ENCODE measurements around the gene AMIGO1. TPM values are rescaled to one million over a fixed set of nuclear protein-coding genes. Genes with fewer than 3 reads are reported as not detected.

AMIGO1 gene
- total and polyA plus RNA-seq, 4 donors: 2.4 to 6.3 (median 3.4) TPM

DNA sequence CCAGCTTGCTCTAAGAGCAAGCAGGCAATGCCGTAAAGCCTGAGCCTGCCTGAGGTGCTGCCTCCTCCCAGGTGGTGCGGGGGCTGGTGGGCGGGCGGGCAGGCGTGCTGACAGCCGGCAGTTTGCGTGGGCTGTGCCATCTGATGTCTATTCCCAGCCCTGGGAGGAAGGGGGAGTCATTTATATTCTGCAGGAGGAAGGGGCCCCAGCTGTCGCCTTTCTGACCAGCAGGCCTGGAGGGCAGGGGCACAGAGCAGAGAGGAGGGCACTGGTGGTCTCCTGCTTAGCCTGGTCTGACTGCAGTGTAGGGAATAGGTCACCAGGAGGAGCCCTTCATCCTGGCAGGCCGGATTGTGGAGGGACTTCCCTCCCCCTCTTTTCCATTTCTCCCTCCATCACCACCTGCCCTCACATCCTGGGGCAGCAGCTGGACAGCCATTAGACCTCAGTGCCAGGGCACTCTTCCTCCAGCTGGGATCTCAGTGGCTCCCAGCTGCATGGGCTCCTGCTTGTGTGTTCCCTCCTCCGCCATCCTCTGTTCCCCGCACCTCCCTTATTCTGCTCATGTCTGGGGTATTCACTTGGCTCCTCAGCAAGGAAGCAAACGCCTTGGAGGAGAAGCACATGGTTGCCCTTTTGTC, 11.2 kb downstream of the AMIGO1 start:
- TF ChIP-seq, protein P1, sequence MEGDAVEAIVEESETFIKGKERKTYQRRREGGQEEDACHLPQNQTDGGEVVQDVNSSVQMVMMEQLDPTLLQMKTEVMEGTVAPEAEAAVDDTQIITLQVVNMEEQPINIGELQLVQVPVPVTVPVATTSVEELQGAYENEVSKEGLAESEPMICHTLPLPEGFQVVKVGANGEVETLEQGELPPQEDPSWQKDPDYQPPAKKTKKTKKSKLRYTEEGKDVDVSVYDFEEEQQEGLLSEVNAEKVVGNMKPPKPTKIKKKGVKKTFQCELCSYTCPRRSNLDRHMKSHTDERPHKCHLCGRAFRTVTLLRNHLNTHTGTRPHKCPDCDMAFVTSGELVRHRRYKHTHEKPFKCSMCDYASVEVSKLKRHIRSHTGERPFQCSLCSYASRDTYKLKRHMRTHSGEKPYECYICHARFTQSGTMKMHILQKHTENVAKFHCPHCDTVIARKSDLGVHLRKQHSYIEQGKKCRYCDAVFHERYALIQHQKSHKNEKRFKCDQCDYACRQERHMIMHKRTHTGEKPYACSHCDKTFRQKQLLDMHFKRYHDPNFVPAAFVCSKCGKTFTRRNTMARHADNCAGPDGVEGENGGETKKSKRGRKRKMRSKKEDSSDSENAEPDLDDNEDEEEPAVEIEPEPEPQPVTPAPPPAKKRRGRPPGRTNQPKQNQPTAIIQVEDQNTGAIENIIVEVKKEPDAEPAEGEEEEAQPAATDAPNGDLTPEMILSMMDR (IDR thresholded peaks at IDR 0.05; ENCODE audit: control extremely low read depth, extremely low read depth): no peak
- WGBS, 2 donors: 83 to 87% methylated on average over 12 of the region's 12 CpGs
- H3K27me3 ChIP-seq (ENCODE audit: control insufficient read depth in 3 of 3, insufficient read depth in 3 of 3, low read length in 2 of 3): no peaks in the 10 kb centered on the region
- peaks cover 0 to 21% (median 3%) of the 10 kb centered on the region in 4 donors for H3K36me3 ChIP-seq (ENCODE audit: control insufficient read depth in 4 of 4, insufficient read depth in 4 of 4, low read length in 4 of 4)
- H3K4me3 ChIP-seq: no peak overlapping the region
- H3K4me1 ChIP-seq (ENCODE audit: control insufficient read depth in 5 of 5, insufficient read depth in 5 of 5, low read length in 5 of 5): peaks cover 0 to 9% (median 0%) of the 10 kb centered on the region in 5 donors
- DNase-seq: peak; percentile 21 to 31 (median 27)
- no peak overlapping the region for H3K27ac ChIP-seq (ENCODE audit: low read depth in 1 of 2, low read length in 1 of 2)
- no peak overlapping the region for H3K9ac ChIP-seq (ENCODE audit: insufficient read depth in 1 of 2, low read length in 2 of 2)
- no peaks in the 10 kb centered on the region for H3K9me3 ChIP-seq (ENCODE audit: control insufficient read depth in 4 of 4, insufficient read depth in 3 of 4, low read length in 3 of 4)
- no peak for ATAC-seq (ENCODE audit: insufficient read depth, low FRiP score)

DNA sequence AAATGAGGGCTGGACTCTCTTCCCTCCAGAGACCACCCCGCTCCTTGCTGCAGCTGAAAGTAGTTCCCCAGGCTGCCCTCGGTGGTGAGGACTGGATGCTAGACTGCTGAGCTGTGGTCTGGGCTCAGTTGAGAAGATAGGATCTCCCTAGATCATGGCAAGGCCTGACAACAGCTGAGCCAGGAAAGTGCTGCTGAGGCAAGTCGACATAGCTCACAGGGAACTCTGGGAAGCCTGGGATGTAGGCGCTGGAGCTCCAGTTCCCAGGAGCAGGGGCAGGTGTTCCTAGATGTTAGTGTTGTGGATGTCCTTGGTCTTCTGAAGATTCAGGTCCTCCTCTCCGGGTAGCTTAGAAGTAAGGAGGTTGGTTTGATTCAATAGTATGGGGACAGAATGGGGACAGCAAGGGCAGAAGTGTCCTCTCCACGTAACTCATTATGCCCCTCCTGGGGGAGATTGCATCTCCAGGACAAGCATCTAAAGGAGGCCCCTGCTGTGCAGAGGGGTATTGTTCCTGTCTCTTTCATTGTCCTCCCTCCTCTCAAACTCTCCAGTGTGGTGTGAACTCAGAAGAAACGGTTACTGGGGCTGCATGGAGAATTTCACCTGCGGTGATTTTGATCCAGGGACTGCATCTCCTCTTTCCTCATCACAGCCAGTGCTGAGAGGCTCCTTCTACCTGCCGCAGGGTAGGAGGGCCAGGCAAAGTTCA, 11.9 kb downstream of the AMIGO1 start:
- Histone ChIP-seq H3K27me3 (ENCODE audit: control insufficient read depth in 3 of 3, insufficient read depth in 3 of 3, low read length in 2 of 3) (no peaks in the 10 kb centered on the region), H3K36me3 (ENCODE audit: control insufficient read depth in 4 of 4, insufficient read depth in 4 of 4, low read length in 4 of 4) (peaks cover 0 to 21% (median 3%) of the 10 kb centered on the region in 4 donors), H3K9ac (ENCODE audit: insufficient read depth in 1 of 2, low read length in 2 of 2) (no peak overlapping the region), H3K4me1 (ENCODE audit: control insufficient read depth in 5 of 5, insufficient read depth in 5 of 5, low read length in 5 of 5) (peaks cover 0 to 9% (median 0%) of the 10 kb centered on the region in 5 donors), H3K9me3 (ENCODE audit: control insufficient read depth in 4 of 4, insufficient read depth in 3 of 4, low read length in 3 of 4) (no peaks in the 10 kb centered on the region), H3K27ac (ENCODE audit: low read depth in 1 of 2, low read length in 1 of 2) (no peak overlapping the region), H3K4me3 (no peak overlapping the region)
- ATAC-seq (ENCODE audit: insufficient read depth, low FRiP score): no peak
- TF ChIP-seq, protein P1 (IDR thresholded peaks at IDR 0.05; ENCODE audit: control extremely low read depth, extremely low read depth): no peak
- 79% methylated on average over 9 of the region's 9 CpGs for WGBS, 2 donors
- DNase-seq: no peak

DNA sequence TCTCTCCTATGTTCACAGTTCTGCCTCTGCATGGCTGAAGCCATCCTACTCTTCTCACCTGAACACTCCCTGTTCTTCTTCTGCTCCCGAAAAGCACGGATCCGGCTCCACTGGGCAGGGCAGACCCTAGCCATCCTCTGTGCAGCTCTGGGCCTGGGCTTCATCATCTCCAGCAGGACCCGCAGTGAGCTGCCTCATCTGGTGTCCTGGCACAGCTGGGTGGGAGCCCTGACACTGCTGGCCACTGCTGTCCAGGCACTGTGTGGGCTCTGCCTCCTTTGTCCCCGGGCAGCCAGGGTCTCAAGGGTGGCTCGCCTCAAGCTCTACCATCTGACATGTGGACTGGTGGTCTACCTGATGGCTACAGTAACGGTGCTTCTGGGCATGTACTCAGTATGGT, 13.8 kb downstream of the AMIGO1 start:
- H3K4me3 ChIP-seq: no peak overlapping the region
- H3K4me1 ChIP-seq (ENCODE audit: control insufficient read depth in 5 of 5, insufficient read depth in 5 of 5, low read length in 5 of 5): peaks cover 0 to 9% (median 0%) of the 10 kb centered on the region in 5 donors
- TF ChIP-seq, protein P1 (IDR thresholded peaks at IDR 0.05; ENCODE audit: control extremely low read depth, extremely low read depth): no peak
- H3K27ac ChIP-seq (ENCODE audit: low read depth in 1 of 2, low read length in 1 of 2): no peak overlapping the region
- WGBS, 2 donors: 96 to 97% methylated on average over 7 of the region's 7 CpGs
- H3K27me3 ChIP-seq (ENCODE audit: control insufficient read depth in 3 of 3, insufficient read depth in 3 of 3, low read length in 2 of 3): no peaks in the 10 kb centered on the region
- H3K9me3 ChIP-seq (ENCODE audit: control insufficient read depth in 4 of 4, insufficient read depth in 3 of 4, low read length in 3 of 4): no peaks in the 10 kb centered on the region
- H3K36me3 ChIP-seq (ENCODE audit: control insufficient read depth in 4 of 4, insufficient read depth in 4 of 4, low read length in 4 of 4): peaks cover 0 to 20% (median 5%) of the 10 kb centered on the region in 4 donors
- no peak overlapping the region for H3K9ac ChIP-seq (ENCODE audit: insufficient read depth in 1 of 2, low read length in 2 of 2)
- ATAC-seq (ENCODE audit: insufficient read depth, low FRiP score): no peak
- DNase-seq: no peak

All from lung (tissue), 12 donors.